Astrocyte of the spinal cord (primary cell): Measurements from ENCODE around the gene HIGD1B.
A peak's percentile ranks its signal among the peaks of the same experiment; 100 is the strongest.

Experiments
- DNase-seq: peaks from one replicate; pipeline ENCODE4 v3.0.0; 2011; ENCODE audit warnings: low read depth, low spot score
- H3K4me3 ChIP-seq: 2 replicates; pipeline ENCODE4 v1.5.1; 2011; ENCODE audit warnings: low read depth, mild to moderate bottlenecking, low read length, moderate library complexity
- CTCF ChIP-seq: IDR thresholded peaks from 2 replicates; pipeline ENCODE4 v1.5.1; 2012; ENCODE audit warnings: low read depth, mild to moderate bottlenecking, low read length, inconsistent platforms
- in situ Hi-C: cut with HindIII; loops from 2 replicates; pipeline ENCODE4 v1.10.0; 2017; ENCODE audit warnings: low sequenced_read_pairs

HIGD1B gene

GRCh38 chr17:44894642-44895041 lies 47.0 kb downstream of the HIGD1B start:
- DNase-seq = no peak
- H3K4me3 ChIP-seq = no peak overlapping the region
- no peak for TF ChIP-seq CTCF
- in situ Hi-C loops = no loop called here

- in situ Hi-C loops = no loop called here
- TF ChIP-seq CTCF = no peak
- H3K4me3 ChIP-seq = peak overlapping the region; percentile 80
- no peak for DNase-seq
These were observed 51.0 kb downstream of the HIGD1B start for GRCh38 chr17:44898768-44899073.

GRCh38 chr17:44899074-44899782 lies 51.5 kb downstream of the HIGD1B start, which contains the start of gene EFTUD2:
Gene EFTUD2 (minus strand): TSS chr17:44899445. CDS start chr17:44894521, 4,924 bp downstream.
- H3K4me3 ChIP-seq = peak within 1 kb of the TSS; percentile 80
- DNase-seq = peak; percentile 90
- in situ Hi-C loops = no loop called here
- TF ChIP-seq CTCF = no peak
